Hematopoietic multipotent progenitor cell treated with erythropoietin and hydrocortisone succinate and interleukin-3 and kit ligand, for 4 days (in vitro differentiated cells): ENCODE data around the gene ALDH8A1.
"Not testable (repeated sequence)": the region's sequence is repeated elsewhere in the genome, so short reads cannot be mapped to it uniquely, and the experiment has no call there.

Source experiments
- DNase-seq: peaks from one replicate; pipeline ENCODE4 v3.0.0-alpha.2; 2015

The ALDH8A1 gene

DNA sequence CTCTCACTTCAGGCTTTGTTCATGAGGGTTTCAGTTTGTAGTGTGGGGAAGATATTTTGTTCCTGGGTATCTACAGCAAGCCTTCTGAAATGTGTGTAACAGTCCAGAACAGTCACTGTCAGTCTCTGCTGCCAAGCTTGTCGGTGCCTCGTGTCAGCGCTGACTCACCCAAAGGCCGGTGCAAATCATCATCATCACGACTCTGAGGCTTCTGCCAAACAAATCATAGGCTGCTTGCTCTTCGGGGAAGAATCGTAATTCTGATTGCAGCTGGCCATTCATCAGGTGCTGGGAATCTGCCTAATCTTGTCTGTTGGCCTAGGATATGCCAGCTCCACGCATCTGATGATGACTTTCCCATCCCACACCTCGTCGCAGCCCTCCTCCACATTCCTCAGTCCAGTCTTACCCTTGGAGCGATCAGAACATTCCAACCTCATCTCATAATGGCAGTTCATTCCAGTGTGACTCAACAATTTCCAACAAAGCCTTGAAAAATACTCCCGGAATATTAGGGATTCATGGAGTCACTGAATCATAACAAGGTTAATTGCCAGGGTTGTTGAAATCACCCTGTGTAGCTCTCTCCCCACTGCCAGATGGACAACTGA is 40.9 kb downstream of the ALDH8A1 start:
- DNase-seq, result peak; percentile 3

DNA sequence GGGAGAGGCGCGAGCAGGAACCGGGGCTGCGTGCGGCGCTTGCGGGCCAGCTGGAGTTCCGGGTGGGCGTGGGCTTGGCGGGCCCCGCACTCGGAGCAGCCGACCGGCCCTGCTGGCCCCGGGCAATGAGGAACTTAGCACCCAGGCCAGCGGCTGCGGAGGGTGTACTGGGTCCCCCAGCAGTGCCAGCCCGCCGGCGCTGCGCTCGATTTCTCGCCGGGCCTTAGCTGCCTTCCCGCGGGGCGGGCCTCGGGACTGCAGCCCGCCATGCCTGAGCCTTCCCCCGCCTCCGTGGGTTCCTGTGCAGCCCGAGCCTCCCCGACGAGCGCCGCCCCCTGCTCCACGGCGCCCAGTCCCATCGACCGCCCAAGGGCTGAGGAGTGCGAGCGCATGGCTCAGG is 45.2 kb downstream of the ALDH8A1 start:
- not testable (repeated sequence) for DNase-seq

DNA sequence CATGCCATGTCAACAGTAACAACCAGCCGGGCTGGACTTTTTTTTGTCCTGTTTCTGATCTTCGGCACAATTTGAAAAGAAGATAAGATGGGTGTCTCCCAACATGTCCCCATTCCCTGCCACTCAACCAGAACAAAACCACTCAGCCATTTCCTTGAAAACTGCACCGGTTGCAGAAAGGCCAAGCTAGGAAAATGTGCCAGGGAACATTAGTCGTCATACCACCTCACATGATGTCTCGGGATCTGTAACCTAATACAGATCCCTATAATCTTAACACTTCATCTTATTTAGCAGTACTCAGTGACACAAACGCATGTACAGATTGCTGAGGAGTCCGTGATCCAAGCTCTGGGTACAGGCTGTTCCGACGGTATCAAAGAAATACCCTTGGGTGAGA is 46.5 kb downstream of the ALDH8A1 start:
- DNase-seq, result no peak

- DNase-seq, result no peak
Observed at GRCh38 chr6:134902936-134903335, 47.0 kb downstream of the ALDH8A1 start.

DNA sequence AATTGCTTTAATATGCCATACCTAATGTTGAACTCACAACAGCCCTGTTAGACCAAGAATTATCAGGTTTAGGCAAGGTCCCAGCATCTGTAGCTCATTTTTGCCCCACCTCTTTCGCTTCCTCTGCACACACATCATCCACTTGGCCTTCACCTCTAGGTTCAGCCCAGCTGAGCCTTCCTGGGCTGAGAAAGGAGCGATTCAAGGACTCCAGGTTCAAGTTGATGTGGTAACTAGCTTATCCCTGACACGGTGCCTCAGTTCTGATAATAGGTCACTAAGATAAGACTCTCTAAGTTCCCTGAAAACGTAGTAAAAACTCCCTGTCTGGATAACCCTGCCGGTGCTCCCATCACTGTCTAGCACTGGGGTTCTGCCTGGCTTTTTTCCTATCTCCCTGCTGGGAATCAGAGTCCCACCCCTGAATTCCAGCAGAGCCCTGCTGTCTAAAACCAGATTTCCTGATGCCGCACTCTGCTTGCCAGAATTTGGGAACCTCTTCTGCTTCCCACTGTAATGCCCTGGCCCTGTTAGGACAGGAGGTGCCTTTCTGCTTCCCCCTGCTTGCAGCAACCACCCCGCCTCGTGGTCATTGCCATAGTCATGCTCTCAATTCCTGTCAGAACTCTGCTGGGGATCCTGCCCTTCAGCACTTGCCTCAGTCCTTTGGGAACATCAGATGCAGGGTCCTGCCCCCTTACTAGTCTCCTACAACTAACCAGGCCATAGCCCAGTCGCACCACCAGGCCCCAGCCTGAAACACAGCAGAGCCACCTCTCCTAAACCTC is 47.6 kb downstream of the ALDH8A1 start:
- no peak for DNase-seq

DNA sequence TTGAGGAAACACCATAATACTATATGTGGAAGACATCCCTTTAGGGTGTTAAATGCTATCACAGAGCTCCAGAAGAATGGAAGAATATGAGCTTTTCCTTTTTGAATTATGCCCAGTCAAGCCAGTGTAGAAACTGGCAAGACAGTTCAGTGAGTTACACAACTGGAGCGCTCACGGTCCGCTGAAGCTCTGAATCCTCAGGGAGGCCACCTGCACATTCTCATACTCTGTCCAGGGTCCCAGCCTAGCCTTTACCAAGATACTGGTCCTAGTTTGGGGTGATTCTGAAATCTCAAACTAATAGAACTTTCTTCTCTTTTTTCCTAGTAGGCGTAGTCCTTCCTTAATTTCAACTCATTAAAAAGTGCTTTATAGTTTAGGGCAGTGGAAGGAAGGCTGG is 51.3 kb downstream of the ALDH8A1 start:
- DNase-seq, result no peak

DNA sequence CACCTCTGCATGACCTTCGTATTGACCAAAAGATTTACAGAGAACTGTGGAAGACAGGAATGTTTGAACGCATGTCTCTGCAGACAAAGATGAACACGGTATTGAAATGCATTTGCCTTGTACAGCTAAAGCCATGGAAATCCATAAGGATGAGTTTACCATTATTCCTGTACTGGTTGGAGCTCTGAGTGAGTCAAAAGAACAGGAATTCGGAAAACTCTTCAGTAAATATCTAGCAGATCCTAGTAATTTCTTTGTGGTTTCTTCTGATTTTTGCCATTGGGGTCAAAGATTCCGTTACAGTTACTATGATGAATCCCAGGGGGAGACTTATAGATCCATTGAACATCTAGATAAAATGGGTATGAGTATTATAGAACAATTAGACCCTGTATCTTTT is 51.7 kb downstream of the ALDH8A1 start:
- not testable (repeated sequence) for DNase-seq

GRCh38 chr6:134896910-134897309 is 53.0 kb downstream of the ALDH8A1 start:
- no peak for DNase-seq

DNA sequence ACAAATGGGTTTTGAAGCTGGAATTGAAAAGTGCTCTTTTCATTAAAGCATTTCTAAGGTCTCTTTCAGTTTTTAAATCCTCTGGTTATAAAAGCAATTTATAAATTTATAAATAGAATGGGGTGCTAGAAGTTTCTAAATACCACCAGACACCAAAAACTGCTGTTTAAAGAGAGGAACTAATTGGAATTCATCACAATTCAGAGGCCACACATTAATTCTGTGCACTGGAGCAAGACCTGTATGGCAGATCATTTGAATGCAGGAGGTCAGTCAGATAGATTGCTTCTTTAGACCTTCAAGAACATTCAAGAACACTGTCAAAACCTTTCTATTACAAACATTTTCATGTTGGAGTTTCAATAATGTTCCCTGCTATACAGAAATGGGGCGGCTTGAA is 55.1 kb downstream of the ALDH8A1 start:
- DNase-seq, result no peak

- DNase-seq, result no peak
Observed at GRCh38 chr6:134892362-134892761, 57.5 kb downstream of the ALDH8A1 start.

GRCh38 chr6:134891633-134892032 is 58.3 kb downstream of the ALDH8A1 start:
- DNase-seq, result no peak

DNA sequence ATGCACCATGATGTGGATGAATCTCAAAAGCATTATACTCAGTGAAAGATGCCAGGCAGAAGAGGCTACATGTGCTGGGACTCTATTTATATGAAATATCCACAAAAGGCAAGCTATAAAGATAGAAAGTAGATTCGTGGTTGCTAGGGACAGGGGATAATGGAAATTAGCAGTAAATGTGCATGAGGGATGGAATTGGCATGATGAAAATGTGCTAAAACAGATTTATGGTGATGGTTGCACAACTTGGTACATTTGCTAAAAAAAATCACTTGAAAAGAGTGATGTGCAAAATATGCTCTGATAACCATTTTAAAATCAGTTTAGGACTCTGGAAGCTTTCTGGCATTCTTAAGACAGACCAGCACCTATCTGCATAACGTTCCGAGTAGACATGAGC is 61.6 kb downstream of the ALDH8A1 start:
- DNase-seq, result no peak

DNA sequence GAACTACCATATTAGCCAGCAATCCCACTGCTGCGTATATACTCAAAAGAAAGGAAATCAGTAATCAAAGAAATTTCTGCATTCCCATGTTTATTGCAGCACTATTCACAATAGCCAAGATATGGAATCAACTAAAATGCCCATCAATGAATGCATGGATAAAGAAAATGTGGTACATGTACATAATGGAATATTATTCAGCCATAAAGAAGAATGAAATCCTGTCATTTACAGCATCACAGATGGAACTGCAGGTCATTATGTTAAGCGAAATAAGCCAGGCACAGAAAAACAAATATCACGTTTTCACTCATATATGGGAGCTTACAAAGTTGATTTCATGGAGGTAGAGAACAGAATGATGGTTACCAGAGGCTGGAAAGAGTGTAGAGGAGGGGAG is 65.1 kb downstream of the ALDH8A1 start:
- no peak for DNase-seq

DNA sequence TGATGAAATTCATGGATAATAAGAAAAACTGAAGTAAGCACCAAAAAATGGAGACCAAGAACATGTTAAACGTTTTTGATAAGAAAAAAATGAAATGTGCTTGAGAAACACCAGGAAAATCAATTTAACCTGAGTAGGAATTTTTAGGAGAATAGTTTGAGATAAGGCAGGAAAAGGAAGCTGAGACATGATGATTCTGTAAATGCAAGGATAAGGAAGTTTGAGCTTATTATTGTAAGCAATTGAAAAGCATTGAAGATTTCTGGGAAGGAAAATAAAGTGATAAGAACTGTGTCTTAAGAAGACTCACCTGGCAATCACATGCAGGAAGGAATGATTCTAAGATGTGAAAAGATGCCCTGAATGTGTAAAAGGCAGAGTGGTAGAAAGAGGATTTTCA is 66.6 kb downstream of the ALDH8A1 start:
- DNase-seq, result no peak

- DNase-seq, result peak; percentile 78
Observed at GRCh38 chr6:134882426-134883038, 67.4 kb downstream of the ALDH8A1 start.

DNA sequence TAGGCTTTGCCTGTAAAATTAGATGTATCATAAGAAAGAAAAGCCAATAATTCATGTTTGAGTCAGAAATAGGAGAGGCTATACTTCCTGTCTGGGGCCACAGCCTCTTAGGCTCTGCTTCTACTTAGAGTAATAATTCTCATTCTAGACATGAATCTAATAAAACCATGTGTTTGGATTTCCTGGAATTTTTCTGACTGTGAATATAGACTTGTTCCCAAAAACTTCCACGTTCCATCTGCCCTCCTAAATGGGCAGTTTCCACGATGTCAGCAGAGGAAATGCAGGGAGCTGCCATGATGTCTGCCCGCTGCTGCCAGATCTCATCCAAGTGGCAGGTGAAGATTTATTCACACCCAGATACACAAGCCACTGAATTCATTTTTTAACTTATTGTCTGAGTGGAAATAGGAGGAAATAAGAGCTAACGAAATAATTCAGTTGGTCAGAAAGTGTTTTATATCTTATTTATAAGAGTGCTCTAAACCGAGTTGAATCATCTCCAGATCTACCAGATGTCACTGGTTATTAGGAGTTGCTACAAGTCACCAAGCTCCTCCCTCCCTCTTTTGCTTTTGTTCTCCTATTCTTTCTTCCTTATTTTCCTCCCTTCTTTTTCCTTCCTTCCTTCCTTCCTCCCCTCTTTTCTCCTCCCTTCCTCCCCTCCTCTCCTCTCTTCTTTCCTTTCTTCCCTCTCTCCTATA is 69.3 kb downstream of the ALDH8A1 start:
- no peak for DNase-seq

GRCh38 chr6:134878136-134878535 is 71.8 kb downstream of the ALDH8A1 start:
- DNase-seq, result no peak

GRCh38 chr6:134875367-134875766 is 74.5 kb downstream of the ALDH8A1 start:
- DNase-seq, result peak; percentile 18

DNA sequence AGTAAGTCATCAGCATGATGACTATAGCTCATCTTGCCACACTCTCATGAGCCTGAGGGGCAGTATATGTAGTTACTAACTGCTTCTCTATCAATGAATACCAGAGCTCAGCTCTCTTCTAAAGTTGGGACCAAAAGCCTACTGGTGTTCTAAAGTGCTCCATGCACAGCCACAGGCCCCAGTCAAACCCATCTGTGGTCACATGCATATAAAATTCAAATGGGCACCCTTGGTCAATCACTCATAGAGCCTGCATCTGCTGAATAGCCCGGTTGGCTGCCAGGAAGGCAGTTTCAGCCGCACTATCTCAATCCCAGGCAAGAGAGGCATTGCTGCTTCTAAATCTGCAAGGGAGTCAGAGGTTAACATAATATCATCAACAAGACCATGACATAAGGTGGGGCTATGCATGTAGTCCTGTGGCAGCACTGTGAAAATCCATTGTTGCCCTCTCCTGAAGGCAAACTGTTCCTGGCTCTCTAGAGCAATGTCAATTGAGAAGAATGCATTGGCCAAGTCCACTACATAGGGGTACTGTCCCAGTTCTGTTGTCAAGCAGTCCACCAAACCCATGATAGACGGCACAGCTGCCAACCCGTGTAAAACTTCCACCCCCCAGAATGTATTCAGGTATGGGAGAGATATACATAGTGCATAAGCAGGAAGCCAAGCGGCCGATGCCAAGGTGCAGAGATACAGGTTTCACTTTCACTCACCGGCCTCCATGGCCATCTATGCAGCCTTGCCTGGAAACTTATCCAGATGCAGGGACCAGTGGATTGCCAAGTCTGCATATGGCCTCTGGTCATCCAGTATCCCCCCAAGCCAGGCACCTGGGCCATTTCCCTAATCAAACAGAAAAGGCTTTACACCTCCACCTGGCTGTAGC is 76.2 kb downstream of the ALDH8A1 start:
- DNase-seq, result no peak

GRCh38 chr6:134870677-134871498 is 79.0 kb downstream of the ALDH8A1 start:
- no peak for DNase-seq

DNA sequence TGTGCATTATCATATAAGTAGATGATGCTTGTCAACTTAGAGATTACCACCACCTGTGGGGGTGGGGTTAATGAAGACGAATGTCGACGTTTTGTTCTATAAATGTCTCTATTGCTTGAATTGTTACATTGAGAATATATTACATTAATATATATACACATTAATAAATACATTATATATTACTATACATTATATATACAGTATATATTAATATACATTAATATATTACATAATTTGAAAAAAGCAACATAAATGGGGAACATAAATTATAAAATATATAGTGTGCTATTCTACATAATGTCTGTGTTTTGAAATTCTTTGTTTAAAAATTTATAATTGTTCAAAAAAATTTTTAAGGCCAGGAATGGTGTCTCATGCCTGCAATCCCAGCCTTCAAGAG is 81.1 kb downstream of the ALDH8A1 start:
- no peak for DNase-seq
